Neuronal stem cell (in vitro differentiated cells): ENCODE measurements around the gene ADD3.

Experiments
- DNase-seq: peaks from one replicate; pipeline ENCODE4 v3.0.0-alpha.2; 2013; ENCODE audit warnings: low spot score
- H2AFZ ChIP-seq: one replicate; pipeline ENCODE4 v1.6.1; 2013; ENCODE audit warnings: mild to moderate bottlenecking, low read length, inconsistent platforms
- H2AK5ac ChIP-seq: 2 replicates; pipeline ENCODE4 v1.6.1; 2013; ENCODE audit warnings: low read depth, mild to moderate bottlenecking, inconsistent platforms, low read length, moderate library complexity, mixed read lengths
- H2BK120ac ChIP-seq: 2 replicates; pipeline ENCODE4 v1.6.1; 2013; ENCODE audit warnings: low read depth, mild to moderate bottlenecking, inconsistent platforms, low read length, moderate library complexity, mixed read lengths
- H2BK12ac ChIP-seq: one replicate; pipeline ENCODE4 v1.6.1; 2013; ENCODE audit warnings: low read length, inconsistent platforms
- H2BK15ac ChIP-seq: 2 replicates; pipeline ENCODE4 v1.6.1; 2013; ENCODE audit warnings: mild to moderate bottlenecking, low read length, inconsistent platforms, mixed read lengths
- H2BK5ac ChIP-seq: one replicate; pipeline ENCODE4 v1.6.1; 2013; ENCODE audit warnings: inconsistent platforms, mild to moderate bottlenecking, low read length, moderate library complexity
- H3K14ac ChIP-seq: one replicate; pipeline ENCODE4 v1.6.1; 2013; ENCODE audit warnings: low read length, inconsistent platforms
- H3K18ac ChIP-seq: 2 replicates; pipeline ENCODE4 v1.6.1; 2013; ENCODE audit warnings: low read length, inconsistent platforms
- H3K23ac ChIP-seq: 2 replicates; pipeline ENCODE4 v1.6.1; 2013; ENCODE audit warnings: low read depth, mild to moderate bottlenecking, mixed read lengths, low read length, inconsistent platforms; ENCODE audit not compliant: poor library complexity
- H3K27ac ChIP-seq: replicated peaks from 3 replicates; pipeline ENCODE4 v1.5.1; 2013; ENCODE audit warnings: low read length, inconsistent platforms
- H3K27me3 ChIP-seq, 3 experiments: 2 replicates each; pipeline ENCODE4 v1.6.1; 2013; ENCODE audit warnings: low read length in 3 of 3, mild to moderate bottlenecking in 2 of 3, inconsistent platforms in 1 of 3, low read depth in 1 of 3, mixed read lengths in 1 of 3, moderate library complexity in 1 of 3; ENCODE audit not compliant: control insufficient read depth in 3 of 3, insufficient read depth in 3 of 3
- H3K36me3 ChIP-seq, 2 donors: replicated peaks in 1 of 2; 2 replicates each; pipeline ENCODE4 v1.6.1; 2013; ENCODE audit warnings: low read length in 2 of 2; ENCODE audit not compliant: control insufficient read depth in 2 of 2, insufficient read depth in 2 of 2
- H3K4ac ChIP-seq: 2 replicates; pipeline ENCODE4 v1.6.1; 2013; ENCODE audit warnings: inconsistent platforms, mild to moderate bottlenecking, low read length, moderate library complexity
- H3K4me1 ChIP-seq, 2 donors: 1 replicate in 1 of 2; 2 replicates in 1 of 2; pipeline ENCODE4 v1.6.1; 2013; ENCODE audit warnings: low read length in 2 of 2, low read depth in 1 of 2; ENCODE audit not compliant: control insufficient read depth in 2 of 2, insufficient read depth in 1 of 2
- H3K4me2 ChIP-seq: one replicate; pipeline ENCODE4 v1.6.1; 2013; ENCODE audit warnings: mild to moderate bottlenecking, low read length, inconsistent platforms; ENCODE audit not compliant: insufficient read depth, poor library complexity, severe bottlenecking
- H3K4me3 ChIP-seq, 2 donors: 2 replicates each; pipeline ENCODE4 v1.5.1; 2013; ENCODE audit warnings: low read length in 2 of 2, mild to moderate bottlenecking in 2 of 2, inconsistent platforms in 1 of 2, moderate library complexity in 1 of 2
- H3K79me1 ChIP-seq: one replicate; pipeline ENCODE4 v1.6.1; 2013; ENCODE audit warnings: low read depth, mild to moderate bottlenecking, inconsistent platforms, low read length, moderate library complexity
- H3K9ac ChIP-seq: one replicate; pipeline ENCODE4 v1.6.1; 2013; ENCODE audit warnings: mild to moderate bottlenecking, low read depth, low read length, inconsistent platforms; ENCODE audit not compliant: poor library complexity
- H3K9me3 ChIP-seq, 2 donors: replicated peaks in 1 of 2; 2 replicates each; pipeline versions ENCODE3 to v1.6.1; 2013; ENCODE audit warnings: low read length in 2 of 2, mild to moderate bottlenecking in 2 of 2, inconsistent platforms in 1 of 2, low read depth in 1 of 2, mixed read lengths in 1 of 2, moderate library complexity in 1 of 2; ENCODE audit not compliant: control insufficient read depth in 2 of 2, insufficient read depth in 1 of 2
- H4K8ac ChIP-seq: one replicate; pipeline ENCODE4 v1.6.1; 2013; ENCODE audit warnings: low read depth, mild to moderate bottlenecking, inconsistent platforms, low read length, moderate library complexity
- H4K91ac ChIP-seq: one replicate; pipeline ENCODE4 v1.6.1; 2013; ENCODE audit warnings: low read length, low read depth, mild to moderate bottlenecking, inconsistent platforms; ENCODE audit not compliant: poor library complexity
- WGBS, 2 donors: extraction: QIAGEN DNeasy Blood & Tissue Kit; methylation state at CpG; one replicate each; pipeline ENCODE4 v1.1.7; 2013; ENCODE audit warnings: missing lambda C conversion rate in 2 of 2, mixed read lengths in 1 of 2; ENCODE audit not compliant: insufficient read length in 2 of 2, insufficient replicate concordance in 1 of 2; ENCODE audit errors: extremely low coverage in 2 of 2; 5-methylcytosine and 5-hydroxymethylcytosine counted together

Gene ADD3

DNA sequence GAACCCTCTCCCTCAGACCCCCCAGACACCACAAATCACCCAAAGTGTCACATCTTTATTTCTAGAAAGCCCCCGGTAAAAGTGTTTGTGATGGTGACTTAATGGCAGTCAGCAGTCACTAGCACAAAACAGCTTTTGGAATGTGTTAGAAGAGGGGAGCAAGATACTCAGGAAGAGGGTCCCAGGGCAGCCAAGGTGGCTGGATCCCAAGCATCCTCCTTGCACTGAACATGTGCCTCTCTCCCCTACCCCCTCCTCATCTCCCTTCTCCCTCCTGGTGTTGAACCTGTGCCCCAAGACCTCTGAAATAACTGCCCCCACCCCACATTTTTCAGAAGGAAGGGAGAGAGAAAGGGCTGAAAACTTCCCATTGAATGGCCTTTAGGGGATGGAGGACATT lies 161.8 kb downstream of the ADD3 start:
- H2AFZ ChIP-seq, result no peak overlapping the region
- H2BK12ac ChIP-seq, result no peak overlapping the region
- H2BK15ac ChIP-seq, result no peak overlapping the region
- no peak overlapping the region for H3K4me2 ChIP-seq
- H3K27me3 ChIP-seq, result peaks cover 2 to 70% (median 36%) of the 10 kb centered on the region in 3 experiments
- H4K91ac ChIP-seq, result no peak overlapping the region
- peaks cover 0 to 12% of the 10 kb centered on the region in 2 donors for H3K4me1 ChIP-seq
- H3K9ac ChIP-seq, result no peak overlapping the region
- no peak overlapping the region for H3K4ac ChIP-seq
- no peak overlapping the region for H4K8ac ChIP-seq
- DNase-seq, result no peak
- H3K4me3 ChIP-seq, result no peak overlapping the region
- H3K23ac ChIP-seq, result no peak overlapping the region
- WGBS, 2 donors, result no CpG with 5 or more reads among the region's 1 CpG
- no peaks in the 10 kb centered on the region for H3K9me3 ChIP-seq
- H3K14ac ChIP-seq, result no peak overlapping the region
- H2AK5ac ChIP-seq, result no peak overlapping the region
- no peaks in the 10 kb centered on the region for H3K79me1 ChIP-seq
- H3K18ac ChIP-seq, result no peak overlapping the region
- no peak overlapping the region for H3K27ac ChIP-seq
- no peak overlapping the region for H2BK120ac ChIP-seq
- no peaks in the 10 kb centered on the region for H3K36me3 ChIP-seq
- no peak overlapping the region for H2BK5ac ChIP-seq

DNA sequence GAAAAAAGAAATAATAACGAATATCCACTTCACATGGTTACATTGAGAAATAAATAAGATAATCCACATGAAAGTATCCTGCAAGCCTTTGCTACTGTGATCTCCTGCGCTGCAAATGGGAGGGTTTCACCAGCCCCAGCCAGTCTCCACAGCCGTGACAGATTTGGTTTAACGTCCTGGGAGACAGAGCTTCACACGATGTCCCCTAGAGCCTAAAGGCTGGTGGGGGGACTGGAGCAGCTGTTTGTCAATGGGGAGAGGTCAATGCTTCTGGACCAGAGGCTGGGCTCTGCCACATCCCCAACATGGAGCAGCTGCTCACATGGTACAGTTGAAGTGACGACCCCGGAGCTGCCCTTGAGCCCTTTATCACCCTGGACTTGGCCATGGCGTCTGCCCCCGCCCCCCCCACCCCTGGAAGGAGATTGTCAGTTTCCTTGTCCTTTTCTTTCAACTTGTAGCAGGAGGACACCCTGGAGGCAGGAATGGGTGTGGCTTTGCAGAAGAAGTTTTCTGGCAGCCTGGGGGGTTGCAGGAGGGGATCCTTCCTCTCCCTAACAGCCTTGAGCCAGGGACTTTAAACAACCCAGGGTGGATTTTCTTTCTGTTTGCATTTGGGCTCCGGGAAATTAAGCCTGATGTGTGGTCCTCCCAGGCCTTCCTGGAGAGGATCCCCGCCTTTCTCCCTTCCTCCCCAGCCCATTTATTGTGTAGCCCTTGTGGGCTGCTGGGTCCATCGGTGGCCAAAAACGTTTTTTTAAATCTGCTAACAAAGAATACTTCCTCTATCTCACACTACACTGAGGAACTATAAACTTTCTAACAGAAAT lies 162.6 kb downstream of the ADD3 start:
- Histone ChIP-seq H3K27ac (no peak overlapping the region), H3K9me3 (no peaks in the 10 kb centered on the region), H3K4ac (no peak overlapping the region), H2BK120ac (no peak overlapping the region), H3K4me1 (peaks cover 0 to 12% of the 10 kb centered on the region in 2 donors), H3K23ac (no peak overlapping the region), H3K18ac (no peak overlapping the region), H4K8ac (no peak overlapping the region), H4K91ac (no peak overlapping the region), H2BK12ac (no peak overlapping the region), H3K36me3 (no peaks in the 10 kb centered on the region), H3K79me1 (no peaks in the 10 kb centered on the region), H3K4me2 (no peak overlapping the region), H2BK15ac (no peak overlapping the region), H2AFZ (no peak overlapping the region), H3K9ac (no peak overlapping the region), H3K4me3 (no peak overlapping the region), H3K27me3 (peaks cover 2 to 67% (median 36%) of the 10 kb centered on the region in 3 experiments), H2BK5ac (no peak overlapping the region), H2AK5ac (no peak overlapping the region), H3K14ac (no peak overlapping the region)
- no peak for DNase-seq
- WGBS, 2 donors, result no CpG with 5 or more reads among the region's 13 CpGs

DNA sequence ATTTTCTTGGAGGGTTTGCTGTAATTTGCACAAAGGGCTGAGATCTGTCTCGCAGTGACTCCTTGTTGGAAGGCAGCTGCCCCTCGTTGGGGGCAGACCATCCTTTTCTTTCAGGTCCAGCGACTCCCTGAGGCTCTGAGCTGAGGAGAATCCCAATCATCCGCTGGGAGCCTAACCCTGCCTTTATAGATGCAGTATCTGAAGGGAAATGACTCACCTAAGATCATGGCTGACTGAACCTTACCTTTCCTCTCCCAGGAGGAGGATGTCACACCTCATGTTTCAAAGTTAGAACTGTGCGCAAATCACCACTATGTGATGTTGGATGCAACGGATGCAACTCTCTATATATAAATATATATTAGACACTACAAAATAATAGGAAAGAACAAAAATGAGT lies 163.2 kb downstream of the ADD3 start:
- no peak overlapping the region for H3K4me3 ChIP-seq
- no peak overlapping the region for H3K9ac ChIP-seq
- H3K4me2 ChIP-seq, result no peak overlapping the region
- no peak overlapping the region for H2BK5ac ChIP-seq
- no peak overlapping the region for H3K27ac ChIP-seq
- no peak overlapping the region for H3K4ac ChIP-seq
- H2BK15ac ChIP-seq, result no peak overlapping the region
- H2BK12ac ChIP-seq, result no peak overlapping the region
- no peak overlapping the region for H4K91ac ChIP-seq
- H3K9me3 ChIP-seq, result no peaks in the 10 kb centered on the region
- H4K8ac ChIP-seq, result no peak overlapping the region
- H3K23ac ChIP-seq, result no peak overlapping the region
- DNase-seq, result no peak
- H2AFZ ChIP-seq, result no peak overlapping the region
- no peak overlapping the region for H2BK120ac ChIP-seq
- H3K18ac ChIP-seq, result no peak overlapping the region
- H2AK5ac ChIP-seq, result no peak overlapping the region
- no peaks in the 10 kb centered on the region for H3K36me3 ChIP-seq
- H3K14ac ChIP-seq, result no peak overlapping the region
- WGBS, 2 donors, result no CpG with 5 or more reads among the region's 6 CpGs
- peaks cover 2 to 14% of the 10 kb centered on the region in 2 donors for H3K4me1 ChIP-seq
- peaks cover 2 to 63% (median 36%) of the 10 kb centered on the region in 3 experiments for H3K27me3 ChIP-seq
- no peaks in the 10 kb centered on the region for H3K79me1 ChIP-seq

DNA sequence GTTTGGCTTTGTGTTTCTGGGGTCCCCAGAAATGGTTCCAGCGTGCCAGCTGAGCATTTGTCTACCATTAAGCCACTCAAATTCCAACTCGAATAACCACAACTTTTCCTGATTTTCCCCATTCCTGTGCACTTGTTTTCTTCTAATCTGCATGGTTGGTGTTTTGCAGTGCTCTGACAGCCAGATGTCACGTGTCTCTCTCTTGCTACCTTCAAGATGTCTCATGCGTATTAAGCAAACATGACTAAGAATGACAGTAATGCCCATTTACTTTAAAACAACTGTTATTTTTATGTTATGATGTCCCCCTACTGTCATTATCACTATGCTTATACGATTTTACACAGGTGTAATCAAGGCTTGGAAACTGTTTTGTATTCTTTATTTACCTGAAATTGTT lies 164.4 kb downstream of the ADD3 start:
- no peak overlapping the region for H2BK15ac ChIP-seq
- H3K18ac ChIP-seq, result no peak overlapping the region
- no peak overlapping the region for H3K27ac ChIP-seq
- H2AK5ac ChIP-seq, result no peak overlapping the region
- H3K79me1 ChIP-seq, result no peaks in the 10 kb centered on the region
- no peak overlapping the region for H2BK12ac ChIP-seq
- no peak overlapping the region for H2BK120ac ChIP-seq
- no peak overlapping the region for H4K8ac ChIP-seq
- no peak overlapping the region for H3K14ac ChIP-seq
- no peak overlapping the region for H3K4me2 ChIP-seq
- H3K23ac ChIP-seq, result no peak overlapping the region
- H3K4me3 ChIP-seq, result no peak overlapping the region
- H2AFZ ChIP-seq, result no peak overlapping the region
- no peak for DNase-seq
- no CpG with 5 or more reads among the region's 5 CpGs for WGBS, 2 donors
- H2BK5ac ChIP-seq, result no peak overlapping the region
- H3K4me1 ChIP-seq, result peaks cover 8 to 14% of the 10 kb centered on the region in 2 donors
- H3K27me3 ChIP-seq, result peaks cover 2 to 54% (median 32%) of the 10 kb centered on the region in 3 experiments
- no peak overlapping the region for H3K9ac ChIP-seq
- H3K4ac ChIP-seq, result no peak overlapping the region
- H3K9me3 ChIP-seq, result no peaks in the 10 kb centered on the region
- H4K91ac ChIP-seq, result no peak overlapping the region
- no peaks in the 10 kb centered on the region for H3K36me3 ChIP-seq
